Muscle layer of colon (tissue), 2 donors: ENCODE measurements around the gene SEC16A.

Experiments used
- H3K27ac ChIP-seq: one replicate; pipeline ENCODE4 v1.7.0; 2013; ENCODE audit warnings: low read depth, mild to moderate bottlenecking, low read length, moderate library complexity
- H3K27me3 ChIP-seq, 2 donors: one replicate each; pipeline ENCODE4 v1.7.0; 2013; ENCODE audit warnings: low read length in 2 of 2, mild to moderate bottlenecking in 2 of 2; ENCODE audit not compliant: insufficient read depth in 2 of 2, control insufficient read depth in 1 of 2
- H3K36me3 ChIP-seq: one replicate; pipeline ENCODE4 v1.7.0; 2013; ENCODE audit warnings: mild to moderate bottlenecking, low read length; ENCODE audit not compliant: insufficient read depth
- H3K4me1 ChIP-seq: one replicate; pipeline ENCODE4 v1.7.0; 2013; ENCODE audit warnings: mild to moderate bottlenecking, low read length; ENCODE audit not compliant: insufficient read depth
- H3K4me3 ChIP-seq, 2 donors: one replicate each; pipeline ENCODE4 v1.7.0; 2013; ENCODE audit warnings: low read length in 2 of 2, low read depth in 1 of 2, mild to moderate bottlenecking in 1 of 2, moderate library complexity in 1 of 2
- H3K9ac ChIP-seq: one replicate; pipeline ENCODE4 v1.7.0; 2013; ENCODE audit warnings: low read length
- H3K9me3 ChIP-seq: one replicate; pipeline ENCODE4 v1.7.0; 2013; ENCODE audit warnings: mild to moderate bottlenecking, low read length
- donor health status: abdominal sarcoma.
- donor health status: Adenocarcinoma of cecum.

SEC16A gene

DNA sequence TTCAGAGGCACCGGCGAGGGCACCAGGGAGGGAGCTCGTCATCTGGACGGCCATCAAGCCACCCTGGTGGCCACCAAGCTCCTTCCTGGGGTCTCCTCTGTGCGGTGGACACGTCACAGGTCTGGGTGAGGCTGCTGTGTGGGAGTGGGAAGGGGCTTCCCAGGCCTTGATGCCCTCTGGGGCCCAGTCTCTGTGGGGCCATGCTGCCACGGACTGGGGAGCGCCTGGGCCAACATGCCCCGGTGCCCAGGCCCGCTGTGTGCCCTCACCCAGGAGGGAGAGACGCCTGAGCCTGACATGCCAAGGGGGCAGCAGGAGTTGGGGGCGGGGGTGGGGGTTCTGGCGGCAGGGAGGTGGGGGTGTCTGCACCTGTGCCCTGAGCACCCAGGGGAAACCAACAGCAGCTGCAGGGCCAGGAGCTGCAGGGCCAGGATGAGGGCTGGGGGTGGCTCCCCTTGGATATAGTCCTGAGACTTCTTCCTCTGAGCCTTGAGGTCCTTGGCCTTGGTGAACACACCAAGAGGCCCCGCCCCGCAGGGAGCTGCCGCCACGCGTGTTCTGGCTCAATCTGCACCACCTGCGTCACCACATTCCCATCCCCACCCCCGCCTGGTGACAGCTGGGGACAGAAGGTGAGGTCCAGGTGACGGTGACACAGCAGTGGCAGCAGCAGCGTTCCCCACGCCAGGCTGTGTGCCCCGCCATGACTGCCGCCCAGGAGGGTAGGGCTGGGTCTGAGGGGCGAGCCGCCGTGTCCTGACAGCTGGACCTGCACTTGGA lies 15.3 kb upstream of the SEC16A start:
- Histone ChIP-seq H3K36me3 (peaks cover 50% of the 10 kb centered on the region), H3K4me3 (no peak overlapping the region), H3K27ac (no peak overlapping the region), H3K4me1 (peaks cover 22% of the 10 kb centered on the region), H3K27me3 (no peaks in the 10 kb centered on the region), H3K9ac (no peak overlapping the region), H3K9me3 (no peaks in the 10 kb centered on the region)

- Histone ChIP-seq H3K4me3 (no peak overlapping the region), H3K27ac (no peak overlapping the region), H3K36me3 (peaks cover 41% of the 10 kb centered on the region), H3K27me3 (no peaks in the 10 kb centered on the region), H3K9ac (no peak overlapping the region), H3K9me3 (no peaks in the 10 kb centered on the region), H3K4me1 (peaks cover 26% of the 10 kb centered on the region)
Observed at GRCh38 chr9:136496801-136497620, 14.2 kb upstream of the SEC16A start.

GRCh38 chr9:136496181-136496580 lies 13.3 kb upstream of the SEC16A start:
- no peak overlapping the region for H3K9ac ChIP-seq
- no peak overlapping the region for H3K4me3 ChIP-seq
- no peak overlapping the region for H3K27ac ChIP-seq
- H3K27me3 ChIP-seq: no peaks in the 10 kb centered on the region
- H3K36me3 ChIP-seq: peaks cover 41% of the 10 kb centered on the region
- peaks cover 26% of the 10 kb centered on the region for H3K4me1 ChIP-seq
- no peaks in the 10 kb centered on the region for H3K9me3 ChIP-seq

GRCh38 chr9:136495238-136495800 lies 12.5 kb upstream of the SEC16A start:
- Histone ChIP-seq H3K4me3 (no peak overlapping the region), H3K9me3 (no peaks in the 10 kb centered on the region), H3K27me3 (no peaks in the 10 kb centered on the region), H3K4me1 (peaks cover 26% of the 10 kb centered on the region), H3K36me3 (peaks cover 33% of the 10 kb centered on the region), H3K9ac (no peak overlapping the region), H3K27ac (no peak overlapping the region)

- Histone ChIP-seq H3K4me1 (peaks cover 26% of the 10 kb centered on the region), H3K9ac (no peak overlapping the region), H3K4me3 (no peak overlapping the region), H3K9me3 (no peaks in the 10 kb centered on the region), H3K36me3 (peaks cover 28% of the 10 kb centered on the region), H3K27me3 (no peaks in the 10 kb centered on the region), H3K27ac (no peak overlapping the region)
Observed at GRCh38 chr9:136494531-136495215, 11.8 kb upstream of the SEC16A start.

DNA sequence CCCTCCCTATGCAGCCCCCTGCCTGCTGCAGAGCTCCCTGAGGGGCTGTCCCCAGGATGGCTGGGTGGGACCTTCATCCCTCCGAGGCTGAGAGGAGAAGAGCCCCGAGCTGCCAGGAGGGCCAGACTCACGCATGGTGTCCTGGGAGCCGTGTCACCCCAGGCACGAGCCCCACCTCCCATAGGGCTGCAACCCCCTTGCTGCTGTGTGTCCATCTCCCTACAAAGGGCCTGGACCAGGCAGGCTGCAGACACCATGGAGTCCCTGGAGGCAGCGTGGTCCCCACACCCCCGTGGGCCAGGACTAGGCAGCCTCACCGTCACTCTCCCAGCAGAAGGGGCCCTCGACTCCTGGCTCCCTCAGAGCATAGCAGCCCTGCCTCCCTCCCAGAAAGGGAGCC lies 11.2 kb upstream of the SEC16A start:
- H3K36me3 ChIP-seq: peaks cover 22% of the 10 kb centered on the region
- H3K27ac ChIP-seq: peak overlapping the region; percentile 0
- H3K4me1 ChIP-seq: peaks cover 26% of the 10 kb centered on the region
- no peak overlapping the region for H3K9ac ChIP-seq
- no peaks in the 10 kb centered on the region for H3K9me3 ChIP-seq
- no peaks in the 10 kb centered on the region for H3K27me3 ChIP-seq
- no peak overlapping the region for H3K4me3 ChIP-seq

DNA sequence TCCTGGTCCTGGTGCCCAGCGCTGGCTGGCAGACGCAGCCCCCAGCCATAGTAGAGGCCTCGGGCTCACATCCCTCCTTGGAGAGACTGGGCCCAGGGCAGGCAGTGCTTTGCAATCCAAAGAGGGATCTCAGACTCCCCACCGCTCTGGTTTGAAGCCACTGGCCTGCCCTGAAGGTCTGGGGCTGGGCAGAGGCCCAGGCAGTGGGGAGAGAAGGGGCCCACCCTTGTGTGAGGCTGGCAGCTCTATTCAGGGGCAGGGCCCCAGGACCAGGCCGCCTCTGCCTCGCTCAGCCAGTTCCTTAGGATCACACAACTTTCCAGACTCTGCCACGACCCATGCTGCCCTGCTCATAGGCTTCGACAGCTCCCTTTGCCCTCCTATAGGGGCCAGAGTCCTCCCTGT lies 10.7 kb upstream of the SEC16A start:
- no peak overlapping the region for H3K9ac ChIP-seq
- H3K4me3 ChIP-seq: no peak overlapping the region
- peak overlapping the region; percentile 20 for H3K27ac ChIP-seq
- H3K27me3 ChIP-seq: no peaks in the 10 kb centered on the region
- H3K9me3 ChIP-seq: no peaks in the 10 kb centered on the region
- H3K4me1 ChIP-seq: peaks cover 26% of the 10 kb centered on the region
- H3K36me3 ChIP-seq: peaks cover 17% of the 10 kb centered on the region

- H3K27me3 ChIP-seq: no peaks in the 10 kb centered on the region
- H3K9me3 ChIP-seq: no peaks in the 10 kb centered on the region
- peaks cover 26% of the 10 kb centered on the region for H3K4me1 ChIP-seq
- no peak overlapping the region for H3K9ac ChIP-seq
- H3K36me3 ChIP-seq: peaks cover 13% of the 10 kb centered on the region
- no peak overlapping the region for H3K4me3 ChIP-seq
- peak overlapping the region; percentile 20 for H3K27ac ChIP-seq
Observed at GRCh38 chr9:136492978-136493522, 10.2 kb upstream of the SEC16A start.

GRCh38 chr9:136489731-136490130 lies 6.9 kb upstream of the SEC16A start:
- Histone ChIP-seq H3K9ac (no peak overlapping the region), H3K4me1 (peaks cover 21% of the 10 kb centered on the region)

GRCh38 chr9:136488247-136489214 lies 5.7 kb upstream of the SEC16A start:
- Histone ChIP-seq H3K36me3 (no peaks in the 10 kb centered on the region), H3K27ac (no peak overlapping the region), H3K4me1 (peaks cover 11% of the 10 kb centered on the region), H3K27me3 (no peaks in the 10 kb centered on the region), H3K4me3 (no peak overlapping the region), H3K9me3 (no peaks in the 10 kb centered on the region), H3K9ac (no peak overlapping the region)

More at GRCh38 chr9:136489731-136490130, 6.9 kb upstream of the SEC16A start:
- no peak overlapping the region for H3K4me3 ChIP-seq
- peaks cover 1% of the 10 kb centered on the region for H3K36me3 ChIP-seq
- no peaks in the 10 kb centered on the region for H3K27me3 ChIP-seq
- H3K27ac ChIP-seq: no peak overlapping the region
- no peaks in the 10 kb centered on the region for H3K9me3 ChIP-seq
